BJ (cell line): ENCODE measurements around the gene STRIP2. TPM values are rescaled to one million over a fixed set of nuclear protein-coding genes. Genes with fewer than 3 reads are reported as not detected.

Experiments used
- CTCF ChIA-PET: fragments of 350-600 bp; formaldehyde crosslinking; extraction: SDS; loops from one replicate; lab custom pipeline; 2021; ENCODE audit warnings: antibody characterized with exemption, inconsistent platforms; lab: Yijun Ruan, JAX
- POLR2A ChIA-PET: fragments of 300-600 bp; sonication (Branson Sonifier 250); formaldehyde crosslinking; extraction: SDS; loops from one replicate; lab custom pipeline; 2021; ENCODE audit warnings: antibody characterized with exemption; lab: Charles Lee
- DNase-seq: peaks from one replicate; pipeline ENCODE4 v3.0.0-alpha.2; 2011; ENCODE audit warnings: low read depth
- H3K27me3 ChIP-seq: 2 replicates; pipeline ENCODE4 v1.6.0; 2011; ENCODE audit warnings: low read length; ENCODE audit not compliant: control insufficient read depth, insufficient read depth
- H3K36me3 ChIP-seq: 2 replicates; pipeline ENCODE4 v1.5.1; 2011; ENCODE audit warnings: low read length; ENCODE audit not compliant: control insufficient read depth, insufficient read depth
- H3K4me3 ChIP-seq: 2 replicates; pipeline ENCODE4 v1.5.1; 2011; ENCODE audit warnings: low read depth, mild to moderate bottlenecking, control low read depth, low read length
- CTCF ChIP-seq: IDR thresholded peaks from 2 replicates; pipeline ENCODE4 v1.5.1; 2011; ENCODE audit warnings: low read depth, mild to moderate bottlenecking, control low read depth, inconsistent platforms, low read length, moderate library complexity; ENCODE audit not compliant: insufficient read depth
- polyA plus RNA-seq: library from polyadenylated mRNA; depleted of rRNA; stranded (reverse); fragments of >200 nt; gene quantifications from 2 replicates; pipeline ENCODE4 v1.2.3, GENCODE V29; 2011

Gene STRIP2
- polyA plus RNA-seq, 1 experiment: 2.0 TPM

GRCh38 chr7:129482781-129483180, 48.5 kb downstream of the STRIP2 start:
- Histone ChIP-seq H3K4me3 (no peak overlapping the region), H3K27me3 (no peaks in the 10 kb centered on the region), H3K36me3 (no peaks in the 10 kb centered on the region)
- POLR2A ChIA-PET: no interaction called here
- CTCF ChIA-PET: interaction anchor here (0.7 to 1.8 kb wide), 5 partner anchors 11 to 193 kb away, joined by 3 to 6 read pairs (median 3); partner anchors contain the start of gene SMKR1
- no peak for TF ChIP-seq CTCF
- no peak for DNase-seq

DNA sequence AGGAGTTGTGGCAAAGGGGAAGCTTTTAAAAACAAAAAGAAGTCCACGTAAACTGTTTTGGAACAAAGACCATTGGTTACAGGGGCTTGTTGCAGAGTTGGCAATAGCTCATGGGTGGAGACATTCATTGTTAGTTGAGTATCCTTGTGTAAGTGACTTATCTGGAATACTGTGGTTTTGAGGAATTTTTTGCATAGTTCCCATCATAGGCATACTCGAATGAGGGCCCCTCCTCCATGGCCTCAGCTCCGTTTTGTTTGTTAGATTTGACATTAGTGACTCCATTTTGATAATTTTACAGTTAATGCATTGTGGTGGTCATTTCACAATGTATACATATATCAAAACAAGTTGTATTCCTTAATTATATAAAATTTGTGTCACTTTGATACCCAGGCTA, 55.3 kb downstream of the STRIP2 start:
- POLR2A ChIA-PET: no interaction called here

DNA sequence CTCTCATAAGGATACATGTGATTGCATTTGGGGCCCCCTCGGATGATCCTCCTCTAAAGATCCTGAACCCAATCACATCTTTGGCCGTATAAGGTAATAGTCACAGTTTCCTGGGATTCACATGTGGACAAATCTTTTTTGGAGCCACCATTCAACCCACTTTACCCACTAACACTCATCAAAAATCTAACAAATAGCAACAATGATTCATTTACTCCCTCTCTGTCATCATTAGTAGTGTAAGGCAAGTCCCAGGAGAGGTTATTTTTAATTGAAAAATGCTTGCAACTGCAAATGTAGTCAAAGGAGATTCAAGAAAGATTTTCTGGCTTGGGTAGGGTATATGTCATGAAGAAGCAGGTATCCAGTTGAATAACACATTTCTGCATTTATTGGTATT, 58.2 kb downstream of the STRIP2 start:
- Histone ChIP-seq H3K27me3 (no peaks in the 10 kb centered on the region), H3K4me3 (no peak overlapping the region), H3K36me3 (no peaks in the 10 kb centered on the region)
- no peak for TF ChIP-seq CTCF
- no peak for DNase-seq
- CTCF ChIA-PET: no interaction called here
- POLR2A ChIA-PET: no interaction called here

More for the DNA sequence above, 55.3 kb downstream of the STRIP2 start:
- H3K36me3 ChIP-seq: no peaks in the 10 kb centered on the region
- CTCF ChIA-PET: interaction anchor here (1.3 kb wide), 1 partner anchor 10 kb away, joined by 4 read pairs; no protein-coding TSS in a partner anchor
- H3K27me3 ChIP-seq: no peaks in the 10 kb centered on the region
- no peak for TF ChIP-seq CTCF
- H3K4me3 ChIP-seq: no peak overlapping the region
- DNase-seq: peak; percentile 39

GRCh38 chr7:129493555-129493954, 59.3 kb downstream of the STRIP2 start:
- no peak for DNase-seq
- TF ChIP-seq CTCF: peak; percentile 38

GRCh38 chr7:129494041-129494440, 59.8 kb downstream of the STRIP2 start:
- peak; percentile 89 for DNase-seq
- Histone ChIP-seq H3K27me3 (no peaks in the 10 kb centered on the region), H3K36me3 (no peaks in the 10 kb centered on the region), H3K4me3 (no peak overlapping the region)
- ChIA-PET POLR2A (no interaction called here), CTCF (interaction anchor here (0.7 to 1.3 kb wide), 2 partner anchors 149 to 283 kb away, joined by 3 read pairs; no protein-coding TSS in a partner anchor)
- no peak for TF ChIP-seq CTCF

More at GRCh38 chr7:129493555-129493954, 59.3 kb downstream of the STRIP2 start:
- ChIA-PET CTCF (interaction anchor here (0.7 to 1.3 kb wide), 2 partner anchors 150 to 283 kb away, joined by 3 read pairs; no protein-coding TSS in a partner anchor), POLR2A (no interaction called here)
- Histone ChIP-seq H3K27me3 (no peaks in the 10 kb centered on the region), H3K4me3 (no peak overlapping the region), H3K36me3 (no peaks in the 10 kb centered on the region)
